ENCODE results near the gene C21orf91. TPM values are rescaled to one million over a fixed set of nuclear protein-coding genes. Genes with fewer than 3 reads are reported as not detected.

C21orf91 gene
- total RNA-seq, 3 donors from 2014 or later, result 8.0 to 12.8 (median 8.0) TPM

DNA sequence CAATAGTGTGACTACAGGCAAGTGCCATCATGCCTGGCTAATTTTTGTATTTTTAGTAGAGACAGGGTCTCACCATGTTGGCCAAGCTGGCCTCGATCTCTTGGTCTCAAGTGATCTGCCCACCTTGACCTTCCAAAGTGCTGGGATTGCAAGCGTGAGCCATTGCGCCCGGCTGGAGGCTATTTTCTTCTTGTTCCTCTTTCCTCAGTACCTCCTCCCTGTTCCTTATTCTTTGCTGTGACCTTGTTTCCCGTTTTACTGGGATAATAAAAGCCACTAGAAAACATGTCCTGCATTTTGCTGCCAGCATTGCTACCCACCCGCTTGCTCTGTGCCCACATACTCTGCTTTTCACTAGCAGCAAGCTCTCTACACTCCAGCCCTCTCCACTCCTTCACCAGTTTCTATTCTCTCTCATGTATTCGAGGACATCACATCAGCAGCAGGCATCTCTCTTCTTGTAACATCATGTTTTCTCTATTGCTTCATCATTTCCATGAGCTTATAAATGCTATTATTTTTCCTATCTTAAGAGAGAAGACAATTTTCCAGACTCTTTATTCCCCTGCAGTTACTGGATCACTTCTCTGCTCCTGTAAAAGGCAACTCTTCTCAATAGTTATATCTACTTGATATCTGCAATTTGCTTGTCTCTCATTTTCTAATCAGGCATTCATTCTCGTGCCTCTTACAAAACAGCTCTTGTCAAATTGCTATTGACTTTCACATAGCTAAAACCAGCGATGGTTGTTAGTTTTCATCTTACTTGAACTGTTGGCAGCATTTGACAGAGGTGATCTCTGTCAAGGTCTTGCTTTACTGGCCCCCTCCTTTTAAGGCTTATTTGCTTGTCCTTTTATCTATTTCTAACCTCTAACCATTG is 34.5 kb upstream of the C21orf91 start:
- ATAC-seq, result no peak
- H3K9me3 ChIP-seq, result peaks cover 6% of the 10 kb centered on the region
- H3K36me3 ChIP-seq (ENCODE audit: low read depth), result no peaks in the 10 kb centered on the region
- intact Hi-C loops (cut with DNase I, micrococcal nuclease), result no loop called here
- DNase-seq, result no peak
- no peak overlapping the region for H3K4me3 ChIP-seq
- H3K4me1 ChIP-seq (ENCODE audit: low read depth), result no peaks in the 10 kb centered on the region
- no peak for TF ChIP-seq CTCF (IDR thresholded peaks at IDR 0.05)

DNA sequence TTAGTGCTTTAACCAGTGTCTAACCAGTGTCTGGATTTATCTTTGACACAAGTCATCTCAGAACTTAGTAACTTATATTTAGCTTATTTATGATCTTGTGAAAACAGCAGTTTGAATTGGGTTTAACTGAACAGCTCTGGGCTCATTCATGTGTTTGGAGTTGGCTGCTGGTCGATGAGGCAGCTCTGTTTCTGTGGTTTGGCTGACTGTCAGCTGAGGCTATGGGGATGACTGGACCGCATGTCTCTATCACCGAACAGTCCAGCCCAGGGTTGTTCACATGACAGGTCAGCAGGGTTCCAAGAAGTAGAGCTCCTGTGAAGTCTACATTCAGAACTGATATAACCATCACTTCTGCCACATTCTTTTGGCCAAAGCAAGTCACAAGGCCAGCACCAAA is 29.1 kb upstream of the C21orf91 start:
- intact Hi-C loops (cut with DNase I, micrococcal nuclease), result no loop called here
- Histone ChIP-seq H3K36me3 (ENCODE audit: low read depth) (no peaks in the 10 kb centered on the region), H3K4me3 (no peak overlapping the region), H3K9me3 (peaks cover 6% of the 10 kb centered on the region), H3K4me1 (ENCODE audit: low read depth) (no peaks in the 10 kb centered on the region)
- no peak for TF ChIP-seq CTCF (IDR thresholded peaks at IDR 0.05)
- peak; percentile 67 for ATAC-seq
- peak in 2 of 3 donors; percentile 25 to 60 for DNase-seq

DNA sequence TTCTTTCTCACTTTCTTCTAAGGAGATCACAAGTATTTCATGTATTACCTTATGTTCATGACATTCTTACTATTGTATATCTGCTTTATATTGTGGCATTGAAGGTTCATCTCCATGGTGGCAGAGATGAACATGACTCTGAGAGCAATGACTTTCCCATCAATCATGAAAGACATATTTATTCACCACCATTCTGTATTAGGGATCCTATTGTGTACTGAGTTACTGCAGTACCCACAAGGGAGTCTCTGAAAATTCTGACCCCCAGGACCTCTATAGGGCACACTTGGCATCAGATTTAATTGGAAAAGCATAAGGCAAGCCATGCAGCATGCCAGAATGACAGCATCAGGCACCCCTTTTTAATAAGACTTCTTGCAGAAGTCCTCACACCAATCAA is 21.9 kb upstream of the C21orf91 start:
- ATAC-seq (no peak), DNase-seq (no peak)
- no peak for TF ChIP-seq CTCF (IDR thresholded peaks at IDR 0.05)
- H3K36me3 ChIP-seq (ENCODE audit: low read depth), result no peaks in the 10 kb centered on the region
- H3K9me3 ChIP-seq, result no peaks in the 10 kb centered on the region
- intact Hi-C loops (cut with DNase I, micrococcal nuclease), result no loop called here
- H3K4me3 ChIP-seq, result no peak overlapping the region
- H3K4me1 ChIP-seq (ENCODE audit: low read depth), result no peaks in the 10 kb centered on the region

DNA sequence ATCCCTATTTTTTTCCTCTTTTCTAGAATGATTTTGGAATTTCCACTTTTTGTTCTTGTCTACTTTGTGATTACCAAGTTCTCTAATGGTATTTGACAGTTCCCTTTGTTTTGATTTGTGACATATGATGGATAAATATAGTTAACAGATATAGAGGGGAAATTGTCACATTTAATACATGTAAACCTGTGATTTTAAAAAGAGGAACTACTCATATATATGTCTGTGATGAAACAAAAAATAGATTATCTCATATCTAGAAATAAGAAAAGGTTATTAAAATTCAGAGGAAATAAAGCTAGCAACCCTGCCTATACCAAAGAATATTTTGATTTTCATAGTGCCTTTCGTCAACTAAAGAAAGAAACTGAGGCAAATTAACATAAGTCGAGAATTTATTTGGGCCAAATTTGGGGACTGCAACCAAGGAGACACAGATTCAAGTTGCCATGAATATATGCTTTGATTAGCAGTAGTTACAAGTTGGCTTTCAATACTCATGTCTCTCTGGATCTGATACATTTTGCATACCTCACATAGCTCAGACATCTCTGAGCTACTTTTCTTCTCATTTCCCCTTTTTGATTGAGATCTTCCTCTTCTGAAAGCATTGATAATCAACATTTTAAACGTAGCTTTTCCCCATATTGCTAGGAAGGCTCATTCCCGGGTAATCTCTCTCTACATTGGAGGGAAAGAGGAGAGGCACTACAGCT is 15.6 kb upstream of the C21orf91 start:
- no peak for ATAC-seq
- no peak overlapping the region for H3K4me3 ChIP-seq
- DNase-seq, result no peak
- H3K9me3 ChIP-seq, result no peaks in the 10 kb centered on the region
- no peak for TF ChIP-seq CTCF (IDR thresholded peaks at IDR 0.05)
- intact Hi-C loops (cut with DNase I, micrococcal nuclease), result no loop called here
- no peaks in the 10 kb centered on the region for H3K4me1 ChIP-seq (ENCODE audit: low read depth)
- H3K36me3 ChIP-seq (ENCODE audit: low read depth), result no peaks in the 10 kb centered on the region

DNA sequence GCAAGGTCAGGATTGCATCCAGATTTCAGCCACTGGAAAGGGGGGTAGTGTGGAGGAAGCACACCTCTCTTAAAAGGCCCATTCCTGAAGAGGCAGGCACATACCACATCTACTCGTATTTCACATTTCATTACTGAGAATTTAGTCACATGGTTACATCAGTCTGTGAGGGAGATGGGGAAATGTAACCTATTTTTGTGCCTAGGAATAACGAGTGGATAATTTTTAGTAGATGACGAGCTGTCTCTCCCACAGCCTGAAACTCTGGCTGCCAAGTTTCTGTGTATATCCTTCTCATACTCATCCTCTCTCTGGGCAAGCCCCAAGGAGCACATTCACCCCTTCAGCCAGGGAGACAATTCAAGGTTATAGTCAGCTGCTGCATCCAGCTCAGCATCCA is 10.3 kb upstream of the C21orf91 start:
- intact Hi-C loops (cut with DNase I, micrococcal nuclease), result no loop called here

More for the DNA sequence above, 10.3 kb upstream of the C21orf91 start:
- no peak for TF ChIP-seq CTCF (IDR thresholded peaks at IDR 0.05)
- no peak for DNase-seq
- no peak for ATAC-seq
- no peaks in the 10 kb centered on the region for H3K36me3 ChIP-seq (ENCODE audit: low read depth)
- H3K9me3 ChIP-seq, result no peaks in the 10 kb centered on the region
- H3K4me3 ChIP-seq, result no peak overlapping the region
- H3K4me1 ChIP-seq (ENCODE audit: low read depth), result no peaks in the 10 kb centered on the region
